HG03103 (cell line): ENCODE results near the gene GOLGA1.
"Not testable (repeated sequence)": the region's sequence is repeated elsewhere in the genome, so short reads cannot be mapped to it uniquely, and the experiment has no call there.

Source experiments
- ATAC-seq: cut with Tn5 transposase; IDR thresholded peaks from one replicate; pipeline ENCODE4 v1.9.1; 2021; ENCODE audit warnings: low read depth; ENCODE audit not compliant: unreplicated experiment

GOLGA1 gene, protein sequence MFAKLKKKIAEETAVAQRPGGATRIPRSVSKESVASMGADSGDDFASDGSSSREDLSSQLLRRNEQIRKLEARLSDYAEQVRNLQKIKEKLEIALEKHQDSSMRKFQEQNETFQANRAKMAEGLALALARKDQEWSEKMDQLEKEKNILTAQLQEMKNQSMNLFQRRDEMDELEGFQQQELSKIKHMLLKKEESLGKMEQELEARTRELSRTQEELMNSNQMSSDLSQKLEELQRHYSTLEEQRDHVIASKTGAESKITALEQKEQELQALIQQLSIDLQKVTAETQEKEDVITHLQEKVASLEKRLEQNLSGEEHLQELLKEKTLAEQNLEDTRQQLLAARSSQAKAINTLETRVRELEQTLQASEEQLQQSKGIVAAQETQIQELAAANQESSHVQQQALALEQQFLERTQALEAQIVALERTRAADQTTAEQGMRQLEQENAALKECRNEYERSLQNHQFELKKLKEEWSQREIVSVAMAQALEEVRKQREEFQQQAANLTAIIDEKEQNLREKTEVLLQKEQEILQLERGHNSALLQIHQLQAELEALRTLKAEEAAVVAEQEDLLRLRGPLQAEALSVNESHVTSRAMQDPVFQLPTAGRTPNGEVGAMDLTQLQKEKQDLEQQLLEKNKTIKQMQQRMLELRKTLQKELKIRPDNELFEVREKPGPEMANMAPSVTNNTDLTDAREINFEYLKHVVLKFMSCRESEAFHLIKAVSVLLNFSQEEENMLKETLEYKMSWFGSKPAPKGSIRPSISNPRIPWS

DNA sequence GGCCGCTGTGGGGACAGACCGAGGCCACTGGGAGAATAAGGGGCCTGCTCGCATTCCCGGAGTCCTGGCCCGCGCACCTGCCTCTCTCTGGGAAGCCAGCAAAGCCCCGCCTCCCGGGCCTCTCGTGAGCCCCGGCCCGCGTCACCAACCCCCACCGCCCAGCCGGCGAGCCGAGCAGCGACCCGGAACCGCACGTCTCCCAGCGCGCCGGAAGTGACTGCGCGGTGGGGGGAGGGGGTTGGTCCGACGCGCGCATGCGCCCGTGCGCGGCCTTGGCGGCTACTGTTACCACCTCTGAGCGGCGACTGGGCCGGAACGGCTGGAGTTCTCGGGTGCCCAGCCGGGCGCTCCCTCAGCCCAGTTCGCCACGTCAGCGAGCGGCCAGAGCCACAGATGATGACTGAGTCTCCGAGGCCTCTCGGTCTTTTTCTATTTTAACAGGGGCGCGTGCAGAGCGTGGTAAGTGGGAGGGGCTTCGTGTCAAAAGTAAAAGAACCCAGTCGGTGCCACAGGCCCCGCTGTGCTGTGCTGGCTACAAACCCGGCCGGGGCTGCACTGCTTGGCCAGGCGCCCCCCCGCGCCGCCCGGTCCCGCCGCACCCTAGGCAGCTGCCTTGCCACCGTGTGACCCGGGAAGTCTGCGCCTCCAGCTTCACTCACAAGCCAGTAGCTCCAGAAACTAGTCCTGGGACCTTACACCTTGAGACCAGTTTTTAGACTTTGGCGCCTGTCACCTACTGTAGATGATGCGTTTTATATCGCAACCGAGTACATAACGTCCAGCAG, at the start of gene GOLGA1:
Gene GOLGA1 (minus strand): TSS at position 190 of the 785 bp plus-strand sequence. CDS start 2,372 bp downstream, outside the sequence.
- peak; percentile 80 for ATAC-seq

GRCh38 chr9:124983698-124984097, 42.8 kb upstream of the GOLGA1 start:
- ATAC-seq = no peak

- ATAC-seq = no peak
Measured at GRCh38 chr9:124980431-124980830, 39.5 kb upstream of the GOLGA1 start.

DNA sequence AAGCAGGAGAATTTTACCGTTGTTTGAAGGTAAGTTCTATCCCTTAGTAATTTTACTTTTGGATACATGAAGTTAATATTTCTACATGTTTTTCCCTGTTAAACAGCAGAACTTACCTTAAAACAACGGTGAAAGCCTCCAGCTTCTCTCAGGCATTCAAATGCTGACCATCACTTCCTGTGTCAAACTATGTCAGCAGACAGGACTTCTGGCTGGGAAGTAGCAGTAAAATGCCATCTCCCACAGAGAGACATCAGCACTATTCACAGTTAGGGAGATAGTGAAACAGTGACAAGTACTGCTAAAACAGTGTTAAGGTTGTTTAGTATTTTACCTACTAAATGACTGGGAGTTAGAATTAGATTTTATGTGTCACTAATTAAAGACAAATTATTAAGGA, 34.2 kb upstream of the GOLGA1 start:
- ATAC-seq = no peak

- ATAC-seq = no peak
Measured at GRCh38 chr9:124973807-124974206, 32.9 kb upstream of the GOLGA1 start.

GRCh38 chr9:124972241-124972770, 31.4 kb upstream of the GOLGA1 start:
- no peak for ATAC-seq

DNA sequence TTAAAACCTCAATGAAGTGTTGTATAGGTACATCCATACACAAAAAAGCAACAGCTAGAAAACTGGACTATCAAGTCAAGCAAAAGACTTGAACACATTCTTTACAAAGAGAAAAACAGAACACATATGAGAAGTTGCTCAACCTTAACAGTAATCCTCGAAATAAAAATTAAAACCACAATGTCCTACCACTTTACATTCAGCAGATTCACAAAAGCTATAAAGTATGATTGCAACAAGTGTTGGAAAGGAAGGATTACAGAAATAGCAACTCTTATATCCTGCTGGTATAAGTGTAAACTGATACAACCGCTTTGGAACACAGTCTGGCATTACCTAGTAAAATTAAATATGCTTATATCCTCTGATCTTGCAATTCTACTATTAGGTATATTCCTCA, 28.5 kb upstream of the GOLGA1 start:
- no peak for ATAC-seq

DNA sequence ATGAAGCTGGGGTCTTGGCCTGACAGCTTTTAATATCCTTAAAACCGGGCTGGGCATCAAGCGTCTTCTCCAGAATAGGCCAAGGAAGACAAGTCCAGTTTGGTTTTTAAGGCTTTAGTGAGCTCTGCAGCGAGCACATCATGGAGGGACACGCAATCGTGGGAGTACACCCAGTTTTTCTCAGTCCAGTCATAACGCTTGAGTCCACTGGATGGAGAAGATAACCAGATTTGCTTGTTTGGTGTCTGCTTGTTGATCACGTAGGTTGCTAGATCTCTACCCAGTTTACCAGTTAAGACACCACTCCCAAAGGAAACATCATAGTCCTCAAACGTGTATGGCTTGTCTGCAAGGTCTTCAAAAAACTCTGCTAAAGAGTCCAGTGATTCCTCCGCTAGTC, 27.4 kb upstream of the GOLGA1 start:
- no peak for ATAC-seq

GRCh38 chr9:124965775-124966568, 25.1 kb upstream of the GOLGA1 start:
- ATAC-seq = not testable (repeated sequence)

DNA sequence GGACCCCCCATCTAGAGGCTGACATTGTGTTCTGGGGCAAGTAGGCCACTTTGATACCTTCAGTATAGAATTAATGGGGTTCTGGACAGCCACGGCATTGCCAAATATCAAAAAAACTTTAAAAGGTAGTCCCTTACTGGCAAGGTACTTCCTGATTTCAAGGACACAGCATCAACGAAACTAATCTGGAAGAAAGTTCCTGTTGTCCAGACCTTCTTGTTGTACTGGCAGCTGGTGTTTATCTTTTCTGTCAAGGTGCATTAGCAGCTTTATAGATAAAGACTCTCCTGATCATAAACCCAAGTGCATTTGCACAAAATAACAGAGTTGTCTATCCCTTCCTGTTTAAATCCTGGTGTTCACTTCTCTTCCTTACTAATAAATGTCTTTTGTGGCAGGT, 23.7 kb upstream of the GOLGA1 start:
- ATAC-seq = no peak

DNA sequence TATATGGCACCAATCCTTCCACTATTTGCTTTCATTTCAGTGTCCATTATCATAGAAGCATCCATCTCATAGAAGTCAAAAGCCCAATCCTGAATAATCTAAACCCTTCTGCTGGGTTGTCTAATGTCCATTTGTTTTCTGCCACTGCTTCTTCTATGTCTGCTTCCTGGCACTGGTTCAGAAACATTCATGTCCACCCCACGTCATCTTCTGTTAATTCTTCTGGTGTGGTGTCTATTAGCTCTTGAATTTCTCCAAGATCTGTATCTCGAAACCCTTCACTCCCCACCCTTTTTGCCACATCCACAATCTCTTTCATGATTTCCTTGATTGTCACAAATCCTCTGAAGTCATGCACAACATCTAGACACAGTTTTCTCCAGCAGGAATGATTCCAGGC, 23.2 kb upstream of the GOLGA1 start:
- no peak for ATAC-seq

- ATAC-seq = no peak
Measured at GRCh38 chr9:124960409-124960752, 19.5 kb upstream of the GOLGA1 start.

GRCh38 chr9:124959671-124960408, 19.0 kb upstream of the GOLGA1 start:
- ATAC-seq = not testable (repeated sequence)

DNA sequence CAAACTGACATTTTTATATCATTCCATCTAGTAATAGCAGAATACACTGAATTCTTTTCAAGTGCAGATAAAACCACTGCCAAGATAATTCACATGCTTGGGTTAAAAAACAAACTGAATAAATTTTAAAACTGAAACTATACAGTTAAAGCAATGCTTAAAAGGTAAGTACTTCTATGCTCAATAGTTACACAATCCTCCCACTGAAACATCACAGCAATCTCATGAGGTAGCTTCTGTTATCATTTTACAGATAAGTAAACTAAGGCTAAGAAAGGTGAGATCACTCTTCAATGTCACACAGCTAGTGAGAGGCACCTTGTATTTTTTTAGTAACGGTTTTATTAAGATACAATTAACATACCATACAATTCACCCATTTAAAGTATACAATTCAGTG, 13.4 kb upstream of the GOLGA1 start:
- no peak for ATAC-seq

DNA sequence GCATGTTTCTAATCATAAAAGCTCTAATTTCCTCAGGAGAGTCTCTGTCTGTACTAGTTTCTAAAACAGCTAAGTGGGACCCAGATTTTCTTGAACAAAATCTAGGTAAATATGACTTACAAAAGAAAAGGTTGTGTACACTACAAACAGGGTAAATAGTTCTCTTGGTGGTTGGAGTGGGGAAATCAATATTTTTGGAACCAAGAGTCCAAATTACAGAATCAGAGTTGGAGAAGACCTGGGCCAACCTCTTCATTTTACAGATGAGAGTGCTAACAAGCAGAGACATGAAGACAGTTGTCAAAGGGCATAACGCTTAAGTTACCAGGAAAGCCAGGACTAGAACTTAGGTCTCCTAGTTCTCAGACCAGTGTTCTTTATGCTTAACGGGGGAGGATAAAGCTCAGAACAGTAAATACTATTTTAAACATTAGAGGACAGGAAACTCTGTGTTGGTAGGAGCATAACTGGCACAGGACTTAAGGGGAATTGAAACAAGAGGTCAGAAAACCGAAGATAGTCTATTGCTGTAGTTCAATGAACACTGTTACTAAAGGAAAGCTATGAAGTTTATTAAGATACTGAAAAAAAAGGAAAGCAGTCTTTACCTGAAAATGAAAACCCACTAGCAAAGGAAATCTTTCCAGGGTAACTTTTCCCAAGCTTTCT, 9.3 kb upstream of the GOLGA1 start:
- no peak for ATAC-seq

DNA sequence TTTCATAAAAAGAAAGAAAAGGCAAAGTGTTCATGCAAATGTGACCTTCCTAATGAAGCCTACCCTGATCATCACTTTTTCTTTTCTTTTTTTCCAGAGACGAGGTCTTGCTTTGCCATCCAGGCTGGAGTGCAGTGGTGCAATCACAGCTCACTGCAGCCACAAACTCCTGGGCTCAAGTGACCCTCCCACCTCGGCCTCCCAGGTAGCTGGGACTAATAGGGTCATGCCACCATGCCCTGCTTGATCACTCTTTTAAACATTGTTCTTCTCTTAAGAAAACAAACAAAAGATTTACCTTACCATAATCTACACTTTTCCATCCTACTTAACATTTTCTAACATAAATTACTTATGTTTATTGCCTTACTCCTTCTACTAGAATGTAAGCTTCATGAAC, 8.5 kb upstream of the GOLGA1 start:
- no peak for ATAC-seq

GRCh38 chr9:124947727-124948391, 7.0 kb upstream of the GOLGA1 start:
- ATAC-seq = no peak

DNA sequence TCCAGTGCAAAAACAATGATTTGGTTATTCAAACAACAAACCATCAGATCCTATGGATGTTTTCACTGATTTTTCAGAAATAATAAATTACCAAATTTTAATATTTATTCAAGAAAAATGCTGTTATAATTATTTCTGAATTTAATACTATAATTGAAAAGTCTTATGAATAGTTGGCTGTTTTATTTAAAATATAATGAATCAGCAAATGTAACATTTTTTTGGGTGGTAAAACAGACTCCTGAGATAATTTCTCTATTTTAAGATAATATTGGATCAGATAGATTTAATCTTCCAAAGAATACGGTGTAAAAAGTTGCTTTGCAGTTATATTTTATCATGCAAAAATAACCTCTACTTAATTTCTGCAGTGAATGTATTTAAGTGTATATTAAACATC, 5.3 kb upstream of the GOLGA1 start:
- ATAC-seq = no peak
